Activated naive CD8-positive, alpha-beta T cell treated with anti-CD3 and anti-CD28 coated beads, Interleukin-2, amount 50 U/mL, for 16 hours (primary cell): Measurements from ENCODE around the gene EFNB2.

Experiments used
- DNase-seq: peaks from one replicate; pipeline ENCODE4 v3.0.0-alpha.2; 2020; ENCODE audit warnings: low read depth, low spot score

Gene EFNB2

GRCh38 chr13:106535552-106536243 is at the start of gene EFNB2:
Gene EFNB2 (minus strand): TSS chr13:106535662. CDS start chr13:106534964, 698 bp downstream.
- DNase-seq: peak; percentile 76

GRCh38 chr13:106581225-106581624 is 45.8 kb upstream of the EFNB2 start:
- no peak for DNase-seq

GRCh38 chr13:106575896-106576295 is 40.4 kb upstream of the EFNB2 start:
- no peak for DNase-seq

GRCh38 chr13:106573868-106574267 is 38.4 kb upstream of the EFNB2 start:
- DNase-seq: no peak

- DNase-seq: no peak
These were observed 37.9 kb upstream of the EFNB2 start for GRCh38 chr13:106573284-106573846.

GRCh38 chr13:106570299-106570852 is 34.9 kb upstream of the EFNB2 start:
- DNase-seq: no peak

GRCh38 chr13:106569233-106570095 is 34.0 kb upstream of the EFNB2 start:
- DNase-seq: no peak

GRCh38 chr13:106568299-106569003 is 33.0 kb upstream of the EFNB2 start:
- DNase-seq: no peak

GRCh38 chr13:106567474-106568298 is 32.2 kb upstream of the EFNB2 start, which contains the start of gene ARGLU1:
Gene ARGLU1 (minus strand): TSS chr13:106568137. CDS start chr13:106567919, 218 bp downstream.
- peak; percentile 90 for DNase-seq

- DNase-seq: no peak
These were observed 31.4 kb upstream of the EFNB2 start for GRCh38 chr13:106566641-106567473.

GRCh38 chr13:106565127-106565775 is 29.8 kb upstream of the EFNB2 start:
- no peak for DNase-seq

- DNase-seq: no peak
These were observed 26.8 kb upstream of the EFNB2 start for GRCh38 chr13:106562301-106562700.

- no peak for DNase-seq
These were observed 26.2 kb upstream of the EFNB2 start for GRCh38 chr13:106561551-106562170.

GRCh38 chr13:106560821-106561220 is 25.4 kb upstream of the EFNB2 start:
- no peak for DNase-seq

- no peak for DNase-seq
These were observed 23.1 kb upstream of the EFNB2 start for GRCh38 chr13:106558527-106558926.

- no peak for DNase-seq
These were observed 20.3 kb upstream of the EFNB2 start for GRCh38 chr13:106555631-106556328.

GRCh38 chr13:106551751-106552150 is 16.3 kb upstream of the EFNB2 start:
- DNase-seq: no peak

- no peak for DNase-seq
These were observed 15.9 kb upstream of the EFNB2 start for GRCh38 chr13:106551350-106551749.
